Mesothelial cell of epicardium (in vitro differentiated cells): ENCODE results near the gene KSR1. TPM values are rescaled to one million over a fixed set of nuclear protein-coding genes. Genes with fewer than 3 reads are reported as not detected.
"Not testable (repeated sequence)": the region's sequence is repeated elsewhere in the genome, so short reads cannot be mapped to it uniquely, and the experiment has no call there.

Source experiments
- DNase-seq, 2 experiments: peaks; one replicate each; pipeline ENCODE4 v3.0.0; 2021; ENCODE audit warnings: low spot score in 2 of 2; ENCODE audit not compliant: unreplicated experiment in 2 of 2
- H3K27ac Mint-ChIP-seq: 2 replicates; pipeline ENCODE4 v1.8.0; 2021; ENCODE audit warnings: mixed read lengths
- H3K27me3 Mint-ChIP-seq: 2 replicates; pipeline ENCODE4 v1.8.0; 2021; ENCODE audit warnings: low read depth, mixed read lengths
- H3K36me3 Mint-ChIP-seq: 2 replicates; pipeline ENCODE4 v1.8.0; 2021; ENCODE audit warnings: mixed read lengths
- H3K4me1 Mint-ChIP-seq: 2 replicates; pipeline ENCODE4 v1.8.0; 2021; ENCODE audit warnings: mixed read lengths
- H3K4me3 Mint-ChIP-seq: 2 replicates; pipeline ENCODE4 v1.8.0; 2021; ENCODE audit warnings: mild to moderate bottlenecking, moderate library complexity, mixed read lengths
- H3K9me3 Mint-ChIP-seq: 2 replicates; pipeline ENCODE4 v1.8.0; 2021; ENCODE audit warnings: mixed read lengths
- total RNA-seq: library from RNA; stranded (reverse); gene quantifications from 3 replicates; pipeline ENCODE4 v1.2.1, GENCODE V29; 2021
- TF ChIP-seq, protein P1 (sequence below): fragments of 200-600 bp; sonication (generic); IDR thresholded peaks from one replicate; pipeline ENCODE4 v1.5.0; 2021; ENCODE audit warnings: antibody characterized with exemption; ENCODE audit not compliant: unreplicated experiment

Gene KSR1
- total RNA-seq, 1 donor from 2014 or later: 69.4 TPM

DNA sequence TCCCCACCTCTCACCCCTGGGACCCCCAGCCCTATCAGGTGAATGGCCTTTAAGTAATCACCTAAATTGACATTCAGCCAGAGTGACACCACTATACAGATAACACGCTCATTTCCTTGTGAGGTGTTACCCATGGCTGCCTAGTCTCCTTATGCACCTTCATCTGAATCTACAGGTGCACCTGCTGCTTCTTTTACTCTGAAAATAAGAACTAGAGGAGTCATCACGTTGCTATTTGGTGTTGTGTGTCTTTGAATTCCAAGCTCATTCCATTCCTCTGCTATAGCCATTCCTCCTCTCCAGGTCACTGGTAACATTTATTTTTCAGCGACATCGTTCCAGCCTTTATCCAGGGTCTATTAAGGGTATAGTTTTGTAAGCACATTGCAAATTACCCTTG is 184.5 kb downstream of the KSR1 start:
- no peak overlapping the region for H3K27ac Mint-ChIP-seq

DNA sequence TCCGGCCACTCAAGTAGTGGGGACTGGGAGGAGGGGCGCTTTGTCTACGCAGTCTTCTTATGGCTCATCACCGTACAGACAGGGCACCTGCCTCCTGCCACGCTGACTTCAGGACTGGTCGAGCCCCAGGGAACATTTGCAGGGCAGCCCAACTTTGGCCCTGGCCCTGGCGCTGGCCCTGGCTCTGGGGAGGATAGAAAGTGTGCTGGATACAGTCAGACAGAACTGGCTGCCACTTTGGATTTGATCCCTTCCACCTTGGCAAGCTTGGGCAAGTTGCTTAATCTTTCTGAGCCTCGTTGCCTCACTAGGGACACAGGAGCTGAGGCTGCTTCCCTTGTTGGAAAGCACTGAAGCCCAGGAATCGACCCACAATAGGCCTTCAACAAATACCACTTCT is 188.3 kb downstream of the KSR1 start:
- TF ChIP-seq, protein P1, sequence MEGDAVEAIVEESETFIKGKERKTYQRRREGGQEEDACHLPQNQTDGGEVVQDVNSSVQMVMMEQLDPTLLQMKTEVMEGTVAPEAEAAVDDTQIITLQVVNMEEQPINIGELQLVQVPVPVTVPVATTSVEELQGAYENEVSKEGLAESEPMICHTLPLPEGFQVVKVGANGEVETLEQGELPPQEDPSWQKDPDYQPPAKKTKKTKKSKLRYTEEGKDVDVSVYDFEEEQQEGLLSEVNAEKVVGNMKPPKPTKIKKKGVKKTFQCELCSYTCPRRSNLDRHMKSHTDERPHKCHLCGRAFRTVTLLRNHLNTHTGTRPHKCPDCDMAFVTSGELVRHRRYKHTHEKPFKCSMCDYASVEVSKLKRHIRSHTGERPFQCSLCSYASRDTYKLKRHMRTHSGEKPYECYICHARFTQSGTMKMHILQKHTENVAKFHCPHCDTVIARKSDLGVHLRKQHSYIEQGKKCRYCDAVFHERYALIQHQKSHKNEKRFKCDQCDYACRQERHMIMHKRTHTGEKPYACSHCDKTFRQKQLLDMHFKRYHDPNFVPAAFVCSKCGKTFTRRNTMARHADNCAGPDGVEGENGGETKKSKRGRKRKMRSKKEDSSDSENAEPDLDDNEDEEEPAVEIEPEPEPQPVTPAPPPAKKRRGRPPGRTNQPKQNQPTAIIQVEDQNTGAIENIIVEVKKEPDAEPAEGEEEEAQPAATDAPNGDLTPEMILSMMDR: no peak
- Mint-ChIP-seq H3K4me1 (no peaks in the 10 kb centered on the region), H3K27ac (no peak overlapping the region), H3K9me3 (no peaks in the 10 kb centered on the region), H3K4me3 (no peak overlapping the region), H3K27me3 (no peaks in the 10 kb centered on the region), H3K36me3 (no peaks in the 10 kb centered on the region)
- no peak for DNase-seq

More for the DNA sequence above, 184.5 kb downstream of the KSR1 start:
- TF ChIP-seq, protein P1: no peak
- Mint-ChIP-seq H3K9me3 (no peaks in the 10 kb centered on the region), H3K27me3 (no peaks in the 10 kb centered on the region), H3K4me1 (no peaks in the 10 kb centered on the region), H3K4me3 (no peak overlapping the region), H3K36me3 (no peaks in the 10 kb centered on the region)
- no peak for DNase-seq

DNA sequence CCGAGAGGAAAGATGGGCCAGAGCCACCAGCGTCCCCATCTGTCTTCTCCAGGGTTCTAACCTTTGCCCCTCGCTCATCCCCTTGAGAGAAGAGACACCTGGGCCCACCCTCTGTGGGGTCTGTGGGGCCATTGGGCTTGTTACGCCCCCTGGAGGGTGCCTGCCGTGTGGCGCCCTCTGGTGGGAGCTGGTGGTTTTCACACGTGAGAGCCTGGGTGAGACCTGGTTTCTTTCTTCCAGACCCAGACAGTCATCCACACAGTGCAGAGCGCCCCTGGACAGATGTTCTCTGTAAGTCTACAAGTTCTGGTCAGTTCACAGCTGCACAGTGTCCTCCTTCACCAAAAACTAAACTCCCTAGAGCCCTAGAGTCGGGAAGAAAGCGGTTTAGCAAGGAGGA is 189.4 kb downstream of the KSR1 start:
- not testable (repeated sequence) for H3K4me3 Mint-ChIP-seq, H3K9me3 Mint-ChIP-seq, H3K36me3 Mint-ChIP-seq

DNA sequence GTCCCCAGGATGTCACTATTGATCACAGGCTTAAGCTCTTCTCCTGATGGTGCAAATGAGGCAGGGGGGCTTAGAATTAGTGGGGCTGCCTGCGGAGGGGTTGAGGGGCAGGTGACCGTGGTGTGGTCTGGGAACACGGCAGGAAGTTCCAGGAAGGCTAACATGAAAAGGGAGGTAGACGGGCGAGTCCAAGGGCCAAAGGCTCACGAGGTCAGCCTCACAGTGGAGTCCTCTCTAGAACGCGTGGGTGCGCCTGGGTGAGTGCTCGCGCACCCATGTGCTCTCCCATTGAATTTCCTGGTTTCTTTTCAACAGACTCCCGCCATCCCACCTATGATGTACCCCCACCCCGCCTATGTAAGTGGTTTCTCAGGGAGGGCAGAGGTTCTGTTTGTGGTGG is 190.0 kb downstream of the KSR1 start:
- Mint-ChIP-seq H3K9me3 (no peaks in the 10 kb centered on the region), H3K36me3 (no peaks in the 10 kb centered on the region), H3K4me3 (no peak overlapping the region), H3K27ac (no peak overlapping the region), H3K27me3 (no peaks in the 10 kb centered on the region), H3K4me1 (no peaks in the 10 kb centered on the region)
- DNase-seq: no peak
- TF ChIP-seq, protein P1: no peak

More for the DNA sequence above, 189.4 kb downstream of the KSR1 start:
- H3K27ac Mint-ChIP-seq, H3K4me1 Mint-ChIP-seq, H3K27me3 Mint-ChIP-seq, DNase-seq: not testable (repeated sequence)

DNA sequence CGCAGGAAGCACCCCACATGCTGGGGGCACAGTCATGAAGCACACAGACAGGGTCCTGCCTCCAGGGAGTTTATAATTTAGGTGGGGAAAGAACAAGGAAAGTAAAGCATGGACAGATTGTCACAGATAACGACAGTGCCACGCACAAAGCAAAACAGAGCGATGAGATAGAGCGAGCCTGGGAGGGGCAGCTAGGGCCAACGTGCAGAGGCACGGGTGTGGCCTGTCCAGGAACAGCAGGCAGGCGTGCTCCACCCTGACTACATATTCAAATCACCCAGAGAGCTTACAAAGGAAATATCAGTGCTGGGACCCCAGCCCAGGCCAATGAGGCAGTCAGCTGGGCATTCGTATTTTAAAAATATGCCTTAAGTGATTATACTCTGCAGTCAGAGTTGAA is 191.5 kb downstream of the KSR1 start:
- H3K4me3 Mint-ChIP-seq: no peak overlapping the region
- no peaks in the 10 kb centered on the region for H3K36me3 Mint-ChIP-seq
- no peaks in the 10 kb centered on the region for H3K9me3 Mint-ChIP-seq
- H3K27me3 Mint-ChIP-seq: peaks cover 2% of the 10 kb centered on the region
- no peak for DNase-seq
- TF ChIP-seq, protein P1: no peak
- H3K27ac Mint-ChIP-seq: no peak overlapping the region
- no peaks in the 10 kb centered on the region for H3K4me1 Mint-ChIP-seq

DNA sequence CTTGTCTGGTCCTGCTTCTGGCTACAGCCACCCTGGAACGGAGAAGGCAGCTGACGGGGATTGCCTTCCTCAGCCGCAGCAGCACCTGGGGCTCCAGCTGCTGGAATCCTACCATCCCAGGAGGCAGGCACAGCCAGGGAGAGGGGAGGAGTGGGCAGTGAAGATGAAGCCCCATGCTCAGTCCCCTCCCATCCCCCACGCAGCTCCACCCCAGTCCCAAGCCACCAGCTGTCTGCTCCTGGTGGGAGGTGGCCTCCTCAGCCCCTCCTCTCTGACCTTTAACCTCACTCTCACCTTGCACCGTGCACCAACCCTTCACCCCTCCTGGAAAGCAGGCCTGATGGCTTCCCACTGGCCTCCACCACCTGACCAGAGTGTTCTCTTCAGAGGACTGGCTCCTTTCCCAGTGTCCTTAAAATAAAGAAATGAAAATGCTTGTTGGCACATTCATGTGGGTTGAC is 192.9 kb downstream of the KSR1 start:
- H3K36me3 Mint-ChIP-seq, H3K4me1 Mint-ChIP-seq, H3K4me3 Mint-ChIP-seq, DNase-seq, H3K27me3 Mint-ChIP-seq, H3K9me3 Mint-ChIP-seq, H3K27ac Mint-ChIP-seq: not testable (repeated sequence)

DNA sequence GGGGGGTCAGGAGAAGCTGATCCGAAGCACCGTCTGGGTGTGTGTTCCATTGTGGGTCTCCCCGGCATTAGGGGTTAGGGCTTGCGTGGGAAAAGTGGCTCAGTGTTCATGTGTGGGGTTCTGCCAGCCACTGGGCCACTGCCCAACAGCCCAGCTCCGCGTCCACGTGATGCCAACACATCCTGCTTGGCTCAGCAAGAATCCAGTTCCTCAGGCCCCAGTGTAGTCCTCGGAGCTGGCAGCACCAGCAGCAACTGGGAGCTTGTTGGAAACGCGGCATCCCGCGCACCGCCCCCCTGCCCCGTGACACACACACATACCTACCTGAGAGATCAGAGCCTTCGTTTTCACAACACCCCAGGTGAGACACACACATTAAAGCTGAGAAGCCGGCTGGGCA is 193.7 kb downstream of the KSR1 start:
- no peaks in the 10 kb centered on the region for H3K9me3 Mint-ChIP-seq
- no peak for DNase-seq
- no peak overlapping the region for H3K4me3 Mint-ChIP-seq
- TF ChIP-seq, protein P1: no peak
- peaks cover 9% of the 10 kb centered on the region for H3K27me3 Mint-ChIP-seq
- no peaks in the 10 kb centered on the region for H3K4me1 Mint-ChIP-seq
- H3K36me3 Mint-ChIP-seq: no peaks in the 10 kb centered on the region
- no peak overlapping the region for H3K27ac Mint-ChIP-seq
